A549 (cell line): Measurements from ENCODE around the gene OR4K17. TPM values are rescaled to one million over a fixed set of nuclear protein-coding genes. Genes with fewer than 3 reads are reported as not detected.

Experiments used
- ATAC-seq, 2 experiments: fragments of 200-7000 bp in 1 of 2; fragments of >200 bp in 1 of 2; cut with Nextera tagmentation in 1 of 2; cut with Tn5 transposase in 1 of 2; 3 replicates each; pipeline versions ENCODE4 v1.8.0 to v1.9.1; 2018 to 2020; ENCODE audit warnings: mild to moderate bottlenecking in 1 of 2, moderate library complexity in 1 of 2
- CTCF ChIA-PET: fragments of 300-600 bp; sonication (Branson Sonifier 250); formaldehyde crosslinking; extraction: SDS; loops from one replicate; lab custom pipeline; 2021; ENCODE audit warnings: antibody characterized with exemption, inconsistent platforms; lab: Yijun Ruan, JAX
- POLR2A ChIA-PET: fragments of 350-600 bp; formaldehyde crosslinking; extraction: SDS; loops from one replicate; lab custom pipeline; 2021; ENCODE audit warnings: antibody characterized with exemption, inconsistent platforms; lab: Yijun Ruan, JAX
- DNase-seq, 2 experiments: peaks; one replicate each; pipeline versions ENCODE4 v3.0.0 to v3.0.0-alpha.2; 2011 to 2016; ENCODE audit warnings: low read depth in 1 of 2, low spot score in 1 of 2
- FAIRE-seq: peaks from 2 replicates; lab custom pipeline; 2011; peaks lifted over from hg19 to GRCh38; lab: Jason Lieb, UNC
- H3K27ac ChIP-seq, 2 experiments: fragments of >200 bp; sonication (Bioruptor Twin); formaldehyde crosslinking; 3 replicates each; pipeline ENCODE4 v1.5.1; 2016 to 2017
- H3K4me1 ChIP-seq: fragments of >200 bp; sonication (Bioruptor Twin); formaldehyde crosslinking; 3 replicates; pipeline ENCODE4 v1.6.1; 2016
- H3K4me2 ChIP-seq: fragments of >200 bp; sonication (Bioruptor Twin); formaldehyde crosslinking; 3 replicates; pipeline ENCODE4 v1.6.1; 2016
- H3K4me3 ChIP-seq: fragments of >200 bp; sonication (Bioruptor Twin); formaldehyde crosslinking; 3 replicates; pipeline ENCODE4 v1.5.1; 2016
- H3K9me3 ChIP-seq: fragments of >200 bp; sonication (Bioruptor Twin); formaldehyde crosslinking; 3 replicates; pipeline ENCODE4 v1.6.1; 2016
- BHLHE40 ChIP-seq: IDR thresholded peaks from 2 replicates; pipeline ENCODE4 v1.6.1; 2012; ENCODE audit warnings: low read depth, low read length, inconsistent platforms
- CBX2 ChIP-seq: fragments of 200-600 bp; sonication (generic); IDR thresholded peaks from 2 replicates; pipeline ENCODE4 v1.6.1; 2016; ENCODE audit warnings: low read depth, mild to moderate bottlenecking, borderline replicate concordance
- CHD2 ChIP-seq: fragments of 150-350 bp; IDR thresholded peaks from 2 replicates; pipeline ENCODE4 v1.6.1; 2014; ENCODE audit warnings: low read length; ENCODE audit not compliant: partially characterized antibody
- CHD4 ChIP-seq: fragments of 200-600 bp; sonication (generic); IDR thresholded peaks from 2 replicates; pipeline ENCODE4 v1.6.1; 2016; ENCODE audit warnings: antibody characterized with exemption, mild to moderate bottlenecking, borderline replicate concordance
- EHMT2 ChIP-seq: fragments of 200-600 bp; sonication (generic); IDR thresholded peaks from 2 replicates; pipeline ENCODE4 v1.6.1; 2016; ENCODE audit warnings: antibody characterized with exemption, low read depth, mild to moderate bottlenecking, moderate library complexity
- FOXS1 ChIP-seq: fragments of 250-450 bp; sonication (Bioruptor Pico); IDR thresholded peaks from 2 replicates; pipeline ENCODE4 v1.5.0; 2020; ENCODE audit warnings: mild to moderate bottlenecking, moderate library complexity
- HDAC2 ChIP-seq: fragments of 200-600 bp; sonication (generic); IDR thresholded peaks from 2 replicates; pipeline ENCODE4 v1.6.1; 2016
- HEYL ChIP-seq: fragments of 250-450 bp; sonication (Bioruptor Pico); IDR thresholded peaks from 2 replicates; pipeline ENCODE4 v1.8.0; 2021; ENCODE audit warnings: mild to moderate bottlenecking, moderate library complexity
- HOXB13 ChIP-seq: fragments of 250-450 bp; sonication (Bioruptor Pico); IDR thresholded peaks from 2 replicates; pipeline ENCODE4 v1.5.0; 2020; ENCODE audit warnings: low read depth, mild to moderate bottlenecking, moderate library complexity
- KDM1A ChIP-seq: fragments of 200-600 bp; sonication (generic); IDR thresholded peaks from 2 replicates; pipeline ENCODE4 v1.6.1; 2016; ENCODE audit warnings: low read depth, mild to moderate bottlenecking
- KDM5A ChIP-seq: fragments of 200-600 bp; sonication (generic); IDR thresholded peaks from 2 replicates; pipeline ENCODE4 v1.6.1; 2016; ENCODE audit warnings: antibody characterized with exemption, mild to moderate bottlenecking
- NFE2L2 ChIP-seq: fragments of 150-350 bp; conservative IDR thresholded peaks from 2 replicates; pipeline ENCODE4 v1.6.1; 2014; ENCODE audit warnings: low read length
- NPAS2 ChIP-seq: fragments of 250-450 bp; sonication (Bioruptor Pico); IDR thresholded peaks from 2 replicates; pipeline ENCODE4 v1.8.0; 2022; ENCODE audit warnings: mild to moderate bottlenecking, moderate library complexity, borderline replicate concordance
- POLR2A ChIP-seq: IDR thresholded peaks from 2 replicates; pipeline ENCODE4 v1.6.1; 2012; ENCODE audit warnings: mild to moderate bottlenecking, low read length
- RARB ChIP-seq: fragments of 250-450 bp; sonication (Bioruptor Pico); IDR thresholded peaks from 2 replicates; pipeline ENCODE4 v1.8.0; 2021; ENCODE audit warnings: mild to moderate bottlenecking, moderate library complexity
- TP53 ChIP-seq: fragments of 250-450 bp; sonication (Bioruptor Pico); IDR thresholded peaks from 2 replicates; pipeline ENCODE4 v1.5.0; 2021; ENCODE audit warnings: mild to moderate bottlenecking, moderate library complexity
- ZFP36 ChIP-seq: fragments of 450-650 bp; IDR thresholded peaks from 2 replicates; pipeline ENCODE4 v1.6.1; 2014; ENCODE audit warnings: borderline replicate concordance; ENCODE audit not compliant: partially characterized antibody
- ZSCAN20 ChIP-seq: fragments of 250-450 bp; sonication (Bioruptor Pico); IDR thresholded peaks from 2 replicates; pipeline ENCODE4 v1.8.0; 2022; ENCODE audit warnings: mild to moderate bottlenecking, moderate library complexity
- WGBS: methylation state at CpG from one replicate; pipeline ENCODE4 v1.1.6; 2017; ENCODE audit errors: missing lambda C conversion rate; 5-methylcytosine and 5-hydroxymethylcytosine counted together
- polyA minus RNA-seq: library from RNA; depleted of rRNA, polyadenylated mRNA; stranded (reverse); fragments of >200 nt; gene quantifications from 2 replicates; pipeline ENCODE4 v1.2.3, GENCODE V29; 2011; rRNA and poly(A)+ RNA removed
- polyA plus RNA-seq, 4 experiments: library from polyadenylated mRNA; depleted of rRNA in 3 of 4; stranded (reverse); fragments of >200 nt; fragmentation: RNase III in 1 of 4; extraction: RNeasy Plus Mini Kit Qiagen cat#74134 plus additional on column Dnase treatment in 1 of 4; gene quantifications; 2 replicates in 3 of 4; 3 replicates in 1 of 4; pipeline ENCODE4 v1.2.3, GENCODE V29; 2011 to 2017
- TF ChIP-seq, protein P1 (sequence below): fragments of 150-350 bp; IDR thresholded peaks from 2 replicates; pipeline ENCODE4 v1.6.1; 2014; ENCODE audit warnings: low read depth, mild to moderate bottlenecking, low read length
- TF ChIP-seq, protein P2 (sequence below): IDR thresholded peaks from 2 replicates; pipeline ENCODE4 v1.6.1; 2012; ENCODE audit warnings: low read depth, borderline replicate concordance
- TF ChIP-seq, protein P3 (sequence below): fragments of 250-450 bp; sonication (Bioruptor Pico); IDR thresholded peaks from 2 replicates; pipeline ENCODE4 v1.5.0; 2020; ENCODE audit warnings: low read depth, mild to moderate bottlenecking, moderate library complexity
- TF ChIP-seq, protein P4 (sequence below): fragments of 200-600 bp; sonication (generic); IDR thresholded peaks from 2 replicates; pipeline ENCODE4 v1.6.1; 2016; ENCODE audit warnings: antibody characterized with exemption, mild to moderate bottlenecking, moderate library complexity
- TF ChIP-seq, protein P5 (sequence below): fragments of >200 bp; sonication (Bioruptor Twin); formaldehyde crosslinking; IDR thresholded peaks from 2 replicates; pipeline ENCODE4 v1.6.1; 2016

OR4K17 gene, protein sequence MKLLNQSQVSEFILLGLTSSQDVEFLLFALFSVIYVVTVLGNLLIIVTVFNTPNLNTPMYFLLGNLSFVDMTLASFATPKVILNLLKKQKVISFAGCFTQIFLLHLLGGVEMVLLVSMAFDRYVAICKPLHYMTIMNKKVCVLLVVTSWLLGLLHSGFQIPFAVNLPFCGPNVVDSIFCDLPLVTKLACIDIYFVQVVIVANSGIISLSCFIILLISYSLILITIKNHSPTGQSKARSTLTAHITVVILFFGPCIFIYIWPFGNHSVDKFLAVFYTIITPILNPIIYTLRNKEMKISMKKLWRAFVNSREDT
- polyA plus RNA-seq (2011; rRNA removed) (not detected in 2 replicates), polyA plus RNA-seq (2017; fragmentation: RNase III; extraction: RNeasy Plus Mini Kit Qiagen cat#74134 plus additional on column Dnase treatment) (not detected in 3 replicates), polyA minus RNA-seq (not detected in 2 replicates)
- not detected in 2 replicates for polyA plus RNA-seq (2012; cell fraction: cytosol; rRNA removed)
- polyA plus RNA-seq (2012; cell fraction: nucleus; rRNA removed) = not detected in 2 replicates

DNA sequence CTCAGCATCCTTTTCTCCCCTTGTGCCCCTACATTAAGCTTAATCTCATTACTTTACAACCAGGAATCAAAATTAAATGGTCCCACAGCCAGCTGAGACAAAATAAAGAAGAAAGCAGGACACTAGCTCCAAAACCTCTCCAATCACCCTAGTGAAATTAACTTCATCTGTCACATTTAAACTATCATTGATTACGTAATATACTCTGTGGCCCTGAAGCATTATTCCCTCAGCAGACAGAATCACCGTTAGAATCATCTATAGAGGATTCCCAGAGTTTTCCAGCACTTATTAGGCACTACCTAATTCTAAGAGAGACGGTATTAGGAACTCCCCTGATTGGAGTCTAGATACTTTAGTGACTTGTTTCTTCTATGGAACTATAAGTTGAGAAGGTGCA lies at the start of gene OR4K17:
Gene OR4K17, plus strand, starts transcription at position 302 of the 400 bp plus-strand sequence. CDS start 6,761 bp downstream, outside the sequence.
- FAIRE-seq (no peak), ATAC-seq (no peak), DNase-seq (no peak)
- ChIA-PET POLR2A (no interaction called here), CTCF (no interaction called here)
- WGBS = 2% methylated on average over 3 of the region's 3 CpGs
- no peaks in the 10 kb centered on the region for H3K9me3 ChIP-seq
- no peaks in the 10 kb centered on the region for H3K4me1 ChIP-seq
- no peak within 1 kb of the TSS for H3K27ac ChIP-seq
- H3K4me2 ChIP-seq = no peak within 1 kb of the TSS
- TF ChIP-seq CHD4 (no peak), RARB (CRISPR knock-in tag) (no peak), ZSCAN20 (no peak), CHD2 (no peak), HEYL (CRISPR knock-in tag) (no peak), BHLHE40 (no peak), HOXB13 (CRISPR knock-in tag) (no peak), NPAS2 (CRISPR knock-in tag) (no peak), EHMT2 (no peak), NFE2L2 (no peak), TP53 (CRISPR knock-in tag) (no peak)
- TF ChIP-seq, protein P1, sequence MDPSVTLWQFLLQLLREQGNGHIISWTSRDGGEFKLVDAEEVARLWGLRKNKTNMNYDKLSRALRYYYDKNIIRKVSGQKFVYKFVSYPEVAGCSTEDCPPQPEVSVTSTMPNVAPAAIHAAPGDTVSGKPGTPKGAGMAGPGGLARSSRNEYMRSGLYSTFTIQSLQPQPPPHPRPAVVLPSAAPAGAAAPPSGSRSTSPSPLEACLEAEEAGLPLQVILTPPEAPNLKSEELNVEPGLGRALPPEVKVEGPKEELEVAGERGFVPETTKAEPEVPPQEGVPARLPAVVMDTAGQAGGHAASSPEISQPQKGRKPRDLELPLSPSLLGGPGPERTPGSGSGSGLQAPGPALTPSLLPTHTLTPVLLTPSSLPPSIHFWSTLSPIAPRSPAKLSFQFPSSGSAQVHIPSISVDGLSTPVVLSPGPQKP = no peak
- TF ChIP-seq, protein P2, sequence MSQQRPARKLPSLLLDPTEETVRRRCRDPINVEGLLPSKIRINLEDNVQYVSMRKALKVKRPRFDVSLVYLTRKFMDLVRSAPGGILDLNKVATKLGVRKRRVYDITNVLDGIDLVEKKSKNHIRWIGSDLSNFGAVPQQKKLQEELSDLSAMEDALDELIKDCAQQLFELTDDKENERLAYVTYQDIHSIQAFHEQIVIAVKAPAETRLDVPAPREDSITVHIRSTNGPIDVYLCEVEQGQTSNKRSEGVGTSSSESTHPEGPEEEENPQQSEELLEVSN = no peak
- TF ChIP-seq, protein P3, sequence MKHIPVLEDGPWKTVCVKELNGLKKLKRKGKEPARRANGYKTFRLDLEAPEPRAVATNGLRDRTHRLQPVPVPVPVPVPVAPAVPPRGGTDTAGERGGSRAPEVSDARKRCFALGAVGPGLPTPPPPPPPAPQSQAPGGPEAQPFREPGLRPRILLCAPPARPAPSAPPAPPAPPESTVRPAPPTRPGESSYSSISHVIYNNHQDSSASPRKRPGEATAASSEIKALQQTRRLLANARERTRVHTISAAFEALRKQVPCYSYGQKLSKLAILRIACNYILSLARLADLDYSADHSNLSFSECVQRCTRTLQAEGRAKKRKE = no peak
- no peak within 1 kb of the TSS for H3K4me3 ChIP-seq

DNA sequence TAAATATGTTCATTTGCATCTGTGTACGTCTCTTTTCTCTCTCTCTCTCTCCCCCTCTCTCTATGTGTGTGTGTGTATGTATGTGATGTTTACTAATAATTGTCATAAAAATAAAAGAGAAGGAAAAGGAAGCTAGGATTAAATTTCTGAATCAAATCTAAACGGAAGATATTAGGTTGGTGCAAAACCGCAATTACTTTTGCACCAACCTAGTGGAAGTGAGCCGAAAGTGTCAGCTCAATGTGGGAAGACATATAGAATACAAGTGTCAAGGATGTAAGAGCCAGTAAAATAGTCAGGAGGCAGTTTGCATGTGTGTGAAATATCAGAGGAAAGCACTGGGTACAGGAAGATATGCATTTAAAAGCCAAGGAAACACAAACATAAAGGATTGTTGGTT lies 18.5 kb upstream of the OR4K17 start:
- ChIA-PET CTCF (no interaction called here), POLR2A (no interaction called here)
- DNase-seq (no peak), FAIRE-seq (no peak), ATAC-seq (no peak)
- TF ChIP-seq FOXS1 (CRISPR knock-in tag) (no peak), KDM1A (no peak), TP53 (CRISPR knock-in tag) (no peak), CBX2 (no peak), ZFP36 (no peak), HDAC2 (no peak), ZSCAN20 (no peak), KDM5A (no peak), HEYL (CRISPR knock-in tag) (no peak), POLR2A (no peak)
- TF ChIP-seq, protein P4, sequence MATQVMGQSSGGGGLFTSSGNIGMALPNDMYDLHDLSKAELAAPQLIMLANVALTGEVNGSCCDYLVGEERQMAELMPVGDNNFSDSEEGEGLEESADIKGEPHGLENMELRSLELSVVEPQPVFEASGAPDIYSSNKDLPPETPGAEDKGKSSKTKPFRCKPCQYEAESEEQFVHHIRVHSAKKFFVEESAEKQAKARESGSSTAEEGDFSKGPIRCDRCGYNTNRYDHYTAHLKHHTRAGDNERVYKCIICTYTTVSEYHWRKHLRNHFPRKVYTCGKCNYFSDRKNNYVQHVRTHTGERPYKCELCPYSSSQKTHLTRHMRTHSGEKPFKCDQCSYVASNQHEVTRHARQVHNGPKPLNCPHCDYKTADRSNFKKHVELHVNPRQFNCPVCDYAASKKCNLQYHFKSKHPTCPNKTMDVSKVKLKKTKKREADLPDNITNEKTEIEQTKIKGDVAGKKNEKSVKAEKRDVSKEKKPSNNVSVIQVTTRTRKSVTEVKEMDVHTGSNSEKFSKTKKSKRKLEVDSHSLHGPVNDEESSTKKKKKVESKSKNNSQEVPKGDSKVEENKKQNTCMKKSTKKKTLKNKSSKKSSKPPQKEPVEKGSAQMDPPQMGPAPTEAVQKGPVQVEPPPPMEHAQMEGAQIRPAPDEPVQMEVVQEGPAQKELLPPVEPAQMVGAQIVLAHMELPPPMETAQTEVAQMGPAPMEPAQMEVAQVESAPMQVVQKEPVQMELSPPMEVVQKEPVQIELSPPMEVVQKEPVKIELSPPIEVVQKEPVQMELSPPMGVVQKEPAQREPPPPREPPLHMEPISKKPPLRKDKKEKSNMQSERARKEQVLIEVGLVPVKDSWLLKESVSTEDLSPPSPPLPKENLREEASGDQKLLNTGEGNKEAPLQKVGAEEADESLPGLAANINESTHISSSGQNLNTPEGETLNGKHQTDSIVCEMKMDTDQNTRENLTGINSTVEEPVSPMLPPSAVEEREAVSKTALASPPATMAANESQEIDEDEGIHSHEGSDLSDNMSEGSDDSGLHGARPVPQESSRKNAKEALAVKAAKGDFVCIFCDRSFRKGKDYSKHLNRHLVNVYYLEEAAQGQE = no peak
- TF ChIP-seq, protein P5, sequence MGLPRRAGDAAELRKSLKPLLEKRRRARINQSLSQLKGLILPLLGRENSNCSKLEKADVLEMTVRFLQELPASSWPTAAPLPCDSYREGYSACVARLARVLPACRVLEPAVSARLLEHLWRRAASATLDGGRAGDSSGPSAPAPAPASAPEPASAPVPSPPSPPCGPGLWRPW = no peak
- Histone ChIP-seq H3K27ac (no peak overlapping the region), H3K4me3 (no peak overlapping the region), H3K9me3 (no peaks in the 10 kb centered on the region), H3K4me2 (no peak overlapping the region), H3K4me1 (no peaks in the 10 kb centered on the region)
- WGBS = 15% methylated on average over 4 of the region's 4 CpGs
